ENCODE data around the gene PLXNA2.
A peak's percentile ranks its signal among the peaks of the same experiment; 100 is the strongest.

Gene PLXNA2

DNA sequence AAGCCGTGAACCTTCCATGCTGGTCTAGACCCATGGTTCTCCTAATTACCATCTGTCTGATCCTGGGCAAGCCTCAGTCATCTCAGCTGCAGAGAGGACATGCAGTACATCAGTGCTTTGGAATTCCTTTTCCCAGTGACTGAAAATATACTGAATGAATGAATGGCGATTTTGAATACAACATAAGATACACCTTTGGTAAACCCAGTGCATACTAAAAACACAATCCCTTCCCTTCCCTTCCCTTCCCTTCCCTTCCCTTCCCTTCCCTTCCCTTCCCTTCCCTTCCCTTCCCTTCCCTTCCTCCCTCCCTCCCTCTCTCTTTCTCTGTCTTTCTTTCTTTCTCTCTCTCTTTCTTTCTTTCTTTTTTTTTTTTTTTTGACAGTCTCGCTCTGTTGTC, 21.3 kb upstream of the PLXNA2 start:
- DNase-seq, result no peak

DNA sequence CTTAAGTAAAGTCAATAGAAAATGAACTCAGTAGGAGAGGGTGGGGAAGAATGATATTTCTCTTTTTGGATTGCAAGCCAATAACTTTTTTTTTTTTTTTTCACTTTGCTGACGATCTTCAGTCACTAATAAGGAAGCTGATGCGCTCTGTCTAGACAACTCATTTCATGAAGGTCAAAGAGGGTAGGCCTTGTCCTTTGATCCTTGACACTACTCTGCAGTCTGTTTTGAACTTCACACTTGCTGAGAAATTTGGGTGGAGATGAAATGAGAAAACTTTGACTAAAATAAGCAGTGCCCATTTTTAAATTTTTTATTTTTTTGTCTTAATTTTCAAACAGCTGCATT, 20.9 kb upstream of the PLXNA2 start:
- DNase-seq, result no peak

DNA sequence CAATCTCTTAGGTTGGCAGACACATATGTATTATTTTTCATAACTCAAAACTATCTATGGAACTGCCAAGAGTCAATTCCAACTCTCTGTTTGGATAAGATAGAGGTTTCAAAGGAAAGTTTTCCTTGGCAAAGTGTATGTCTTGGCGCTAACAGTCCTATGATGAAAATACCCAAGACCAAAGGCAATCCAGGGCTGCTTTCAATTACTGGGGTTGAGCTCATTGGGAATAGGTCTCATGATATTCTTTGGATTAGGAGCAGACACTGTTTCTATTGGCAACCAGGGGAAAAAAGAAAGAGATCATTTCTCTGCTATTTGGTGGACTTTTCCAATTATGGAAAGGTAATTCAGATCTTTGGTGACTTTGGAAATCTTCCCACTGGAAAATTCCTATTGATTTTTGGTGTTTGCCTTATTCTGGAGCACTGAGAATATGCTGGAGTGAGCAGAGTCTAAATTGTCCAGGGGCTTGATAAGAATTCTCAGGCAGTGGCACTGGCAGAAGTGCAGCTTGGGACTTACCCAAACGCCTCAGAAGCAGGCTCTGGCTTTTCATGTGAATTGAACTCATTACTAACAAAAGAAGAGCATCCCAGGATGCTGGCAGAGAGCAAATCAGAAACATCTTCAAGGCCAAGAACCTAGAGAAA, 20.4 kb upstream of the PLXNA2 start:
- DNase-seq, result no peak

DNA sequence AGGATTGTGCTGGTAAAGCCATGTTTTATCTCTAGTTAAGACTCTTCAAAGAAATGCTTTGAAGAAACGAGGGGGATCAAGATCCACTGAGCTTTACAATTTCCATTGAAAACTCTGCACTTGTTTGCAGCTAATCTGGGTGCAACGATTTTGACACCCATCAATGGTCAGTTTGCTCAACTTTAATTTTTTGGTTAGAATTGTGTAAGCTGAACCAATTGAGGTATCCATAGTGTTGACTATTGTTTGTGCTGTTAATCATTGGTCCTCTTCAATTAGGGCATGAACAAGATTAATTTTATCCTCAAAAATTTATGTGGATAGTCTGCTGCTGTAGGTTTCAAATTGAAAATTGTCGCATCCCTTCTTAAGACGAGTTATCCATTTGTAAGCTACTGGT, 17.7 kb upstream of the PLXNA2 start:
- no peak for DNase-seq

DNA sequence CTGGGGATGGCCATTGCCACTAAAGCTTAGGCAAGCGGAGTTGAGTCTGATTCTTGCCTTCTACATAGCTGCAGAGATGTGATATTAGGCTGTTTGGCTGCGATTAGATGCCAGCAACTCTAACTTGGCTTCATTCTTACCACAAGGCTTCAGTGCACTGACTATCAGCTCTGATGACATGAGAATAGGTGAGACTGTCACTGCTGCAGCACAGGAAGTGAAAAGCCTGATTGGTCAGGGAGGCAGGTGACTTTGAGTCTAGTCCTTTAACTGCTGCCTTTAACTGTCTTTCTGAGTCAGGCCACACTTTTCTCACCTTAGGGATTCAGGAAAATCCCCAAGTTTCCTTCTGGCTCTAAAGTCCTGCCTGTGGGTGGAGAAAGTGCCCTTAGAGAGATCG, 14.1 kb upstream of the PLXNA2 start:
- DNase-seq, result no peak

DNA sequence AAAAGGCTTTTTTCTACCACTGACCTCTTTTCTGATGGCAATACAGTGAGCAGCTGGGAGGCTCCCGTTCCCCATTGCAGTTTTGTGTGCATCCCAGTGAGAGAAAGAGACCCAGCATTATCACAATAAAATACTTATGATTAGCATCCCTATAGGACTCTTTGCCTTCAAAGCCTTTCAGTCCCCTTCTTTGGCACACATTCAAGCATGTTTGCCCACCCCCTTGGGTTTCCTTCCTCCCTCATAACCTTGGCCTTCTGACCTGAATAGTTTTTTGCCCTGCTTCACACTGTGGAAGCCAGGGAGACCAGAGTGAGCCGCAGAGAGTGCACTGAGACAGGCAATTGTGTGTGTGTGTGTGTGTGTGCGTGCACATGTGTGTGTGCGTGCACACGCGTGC, 13.2 kb upstream of the PLXNA2 start:
- DNase-seq, result no peak

DNA sequence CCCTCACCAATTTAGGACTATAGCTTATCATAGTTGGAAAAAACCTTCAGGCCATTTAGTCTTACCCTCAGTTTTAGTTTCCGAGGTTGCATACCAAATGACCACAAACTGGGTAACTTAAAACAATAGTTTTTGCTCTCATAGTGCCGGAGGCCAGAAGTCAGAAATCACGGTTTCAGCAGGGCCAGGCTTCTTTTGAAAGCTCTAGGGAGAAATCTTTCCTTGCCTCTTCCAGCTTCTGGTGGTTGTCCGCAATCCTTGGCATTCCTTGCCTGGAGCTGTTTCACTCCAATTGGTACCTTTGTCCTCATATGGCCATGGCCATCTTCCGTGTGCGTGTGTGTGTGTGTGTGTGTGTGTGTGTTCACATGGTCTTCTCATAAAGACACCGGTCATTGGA, 12.4 kb upstream of the PLXNA2 start:
- no peak for DNase-seq

DNA sequence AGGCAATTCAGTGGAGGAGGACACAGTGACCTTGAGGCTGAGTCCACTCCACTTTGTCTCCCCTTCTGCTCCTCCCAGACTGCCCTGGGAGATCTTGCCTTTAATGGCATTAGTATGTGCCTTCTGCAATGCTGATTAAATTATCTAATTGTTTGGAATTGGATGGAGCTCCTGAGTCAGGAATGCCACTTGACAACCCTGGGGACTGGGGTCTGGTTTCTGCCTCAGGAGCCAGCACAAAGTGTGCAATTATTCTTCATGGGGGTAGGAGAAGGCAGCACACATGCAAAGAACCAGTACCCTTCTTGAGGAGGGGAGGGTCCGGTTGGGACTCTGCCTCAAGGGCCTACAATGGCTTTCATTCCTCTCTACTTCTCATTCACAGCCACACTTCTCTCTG, 11.9 kb upstream of the PLXNA2 start:
- no peak for DNase-seq

DNA sequence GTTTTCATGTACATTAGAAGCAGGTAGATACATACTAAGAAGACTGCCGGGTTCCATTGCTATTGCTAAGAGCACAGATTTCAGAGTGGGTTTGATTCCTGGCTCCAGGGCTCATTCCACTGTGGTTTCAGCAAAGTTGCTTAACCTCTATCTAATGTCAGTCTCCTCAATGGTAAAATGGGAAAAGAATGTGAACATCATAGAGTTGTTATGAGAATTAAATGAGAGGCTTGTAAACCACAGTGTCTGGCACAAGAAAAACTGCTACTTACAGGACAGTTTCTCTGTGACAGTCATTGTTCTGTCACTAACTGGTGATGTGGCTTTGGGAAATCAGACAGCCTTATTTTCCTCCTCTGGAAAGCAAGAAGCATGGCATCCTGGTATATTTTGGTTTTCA, 10.7 kb upstream of the PLXNA2 start:
- no peak for DNase-seq

DNA sequence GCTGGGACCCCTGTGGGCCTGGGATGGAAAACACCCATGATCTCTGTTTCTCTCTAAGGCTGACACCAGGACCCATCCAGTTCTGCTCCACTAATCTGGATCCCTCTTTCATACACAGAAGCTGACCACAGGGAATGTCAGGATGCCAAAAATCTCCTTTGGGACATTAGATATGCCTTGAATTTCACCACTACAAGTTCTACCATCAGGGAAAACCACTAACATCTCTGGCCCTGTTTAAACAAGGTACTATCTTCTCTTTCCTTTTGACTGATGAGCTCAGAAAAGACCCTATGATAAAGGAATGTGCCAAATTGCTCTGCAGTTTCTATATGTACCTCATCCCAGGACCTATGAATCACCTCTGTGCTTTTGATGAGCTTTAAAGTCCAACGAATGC, 10.2 kb upstream of the PLXNA2 start:
- no peak for DNase-seq

DNA sequence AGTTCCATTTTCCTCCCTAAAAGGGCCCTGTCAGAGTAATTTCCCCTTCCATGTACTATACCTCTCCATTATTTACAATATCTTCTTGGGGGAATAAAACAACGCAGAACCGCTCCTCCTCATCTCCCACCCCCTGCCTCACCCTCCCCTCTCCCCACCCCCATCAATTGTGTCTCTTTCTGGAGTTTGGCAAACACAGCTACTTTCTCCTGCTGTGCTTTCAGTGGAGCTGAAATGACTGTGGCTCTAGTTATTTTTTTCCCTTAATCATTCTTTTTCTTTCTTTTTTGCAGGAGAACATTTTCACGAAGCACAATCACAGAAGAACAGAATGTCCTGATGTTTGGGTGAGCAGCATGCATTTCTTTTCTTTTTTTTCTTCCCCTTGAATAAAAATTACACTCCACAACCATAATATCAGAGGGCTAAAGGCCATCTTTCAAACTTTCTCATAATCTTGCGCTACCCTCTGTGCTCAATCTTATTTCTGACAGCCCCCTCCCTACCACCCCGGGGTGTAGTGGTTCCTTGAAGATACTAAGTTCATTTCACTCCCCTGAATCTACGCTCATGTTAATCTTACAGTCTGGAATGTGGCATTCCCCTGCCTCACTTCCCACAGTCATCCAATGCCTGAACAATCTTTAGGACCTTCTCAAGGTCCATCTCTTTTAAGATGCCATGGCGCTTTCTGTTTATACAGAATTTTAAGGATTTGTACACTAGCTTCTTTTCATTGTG, 8.8 kb upstream of the PLXNA2 start:
- no peak for DNase-seq

DNA sequence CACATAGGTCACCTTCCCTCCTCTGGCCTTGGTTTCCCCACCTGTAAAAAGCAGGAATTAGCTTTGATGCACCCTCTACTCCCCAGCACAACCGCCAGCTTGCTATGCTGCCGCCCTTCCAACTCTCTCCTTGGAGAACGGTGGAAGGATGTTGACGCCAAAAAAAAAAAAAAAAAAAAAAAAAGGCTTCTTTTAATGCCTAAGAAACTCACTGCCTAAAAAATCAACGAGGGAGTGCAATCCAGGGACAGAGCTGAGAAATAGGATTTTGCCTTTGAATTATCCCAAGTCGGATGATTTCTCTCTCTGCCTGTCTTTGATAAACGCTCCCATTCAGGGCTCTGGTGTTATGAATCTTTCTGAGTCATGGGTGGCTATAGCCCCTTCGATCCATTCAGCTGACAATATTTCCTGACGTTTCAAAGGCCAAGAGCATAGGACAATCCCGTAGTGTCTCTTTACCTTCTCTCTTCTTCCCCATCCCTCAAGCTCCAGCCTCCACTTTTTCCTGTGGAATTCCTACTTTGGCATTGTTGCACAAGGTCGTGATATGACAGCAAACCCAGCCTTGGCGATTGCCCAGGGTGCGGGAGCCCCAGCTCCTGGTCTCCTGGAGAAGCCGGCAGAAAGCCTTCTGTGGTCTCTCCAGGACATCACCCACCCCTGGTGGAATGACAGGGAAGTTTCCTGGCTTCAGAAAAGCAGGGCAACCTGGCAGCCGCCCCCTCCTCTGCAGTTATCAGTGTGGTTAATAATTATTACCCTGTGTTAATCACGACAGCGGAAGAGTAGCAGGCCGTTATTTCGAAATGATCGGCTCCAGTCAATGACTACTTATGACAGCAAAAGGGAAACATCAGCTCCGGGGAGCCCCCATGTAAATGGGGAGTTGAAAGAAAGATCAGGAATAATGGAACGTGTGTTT, 8.0 kb upstream of the PLXNA2 start:
- no peak for DNase-seq

DNA sequence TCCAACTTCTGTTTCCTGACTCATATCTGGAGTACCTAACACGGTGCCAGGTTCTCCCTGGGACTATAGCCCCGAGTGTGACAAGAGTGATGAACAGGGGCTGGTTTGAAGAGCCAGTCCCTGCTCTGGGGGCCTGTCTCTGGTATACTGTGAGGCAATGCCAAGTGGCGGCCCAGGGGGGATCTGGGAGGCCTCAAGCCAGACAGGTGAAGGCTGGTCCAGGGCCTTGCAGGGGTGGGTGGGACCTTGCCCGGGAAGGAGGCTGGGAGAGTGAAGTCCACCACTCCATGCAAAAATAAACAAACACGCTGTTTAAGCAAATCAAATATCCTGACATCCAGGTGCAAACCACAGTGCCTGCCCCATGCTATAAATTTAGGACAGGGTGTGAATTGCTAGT, 6.8 kb upstream of the PLXNA2 start:
- no peak for DNase-seq

DNA sequence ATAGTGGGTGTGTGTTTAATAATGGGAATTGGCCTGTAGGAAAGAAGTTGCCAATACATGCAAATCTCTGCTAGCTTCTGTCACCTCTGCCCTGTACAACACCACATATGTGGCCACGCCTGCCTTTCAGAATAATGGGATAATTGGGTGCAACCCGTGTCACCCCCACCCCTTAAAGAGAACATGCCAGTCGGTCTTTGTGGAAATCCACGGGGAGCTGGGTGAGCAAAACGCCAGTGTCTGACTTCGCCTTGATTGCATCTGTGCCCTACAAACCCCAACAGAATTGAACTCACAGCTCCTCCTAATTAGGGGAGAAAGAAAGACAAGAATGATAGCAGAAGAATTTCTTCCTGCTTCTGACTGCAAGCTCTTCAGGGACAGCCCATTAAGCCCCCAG, 6.4 kb upstream of the PLXNA2 start:
- no peak for DNase-seq

DNA sequence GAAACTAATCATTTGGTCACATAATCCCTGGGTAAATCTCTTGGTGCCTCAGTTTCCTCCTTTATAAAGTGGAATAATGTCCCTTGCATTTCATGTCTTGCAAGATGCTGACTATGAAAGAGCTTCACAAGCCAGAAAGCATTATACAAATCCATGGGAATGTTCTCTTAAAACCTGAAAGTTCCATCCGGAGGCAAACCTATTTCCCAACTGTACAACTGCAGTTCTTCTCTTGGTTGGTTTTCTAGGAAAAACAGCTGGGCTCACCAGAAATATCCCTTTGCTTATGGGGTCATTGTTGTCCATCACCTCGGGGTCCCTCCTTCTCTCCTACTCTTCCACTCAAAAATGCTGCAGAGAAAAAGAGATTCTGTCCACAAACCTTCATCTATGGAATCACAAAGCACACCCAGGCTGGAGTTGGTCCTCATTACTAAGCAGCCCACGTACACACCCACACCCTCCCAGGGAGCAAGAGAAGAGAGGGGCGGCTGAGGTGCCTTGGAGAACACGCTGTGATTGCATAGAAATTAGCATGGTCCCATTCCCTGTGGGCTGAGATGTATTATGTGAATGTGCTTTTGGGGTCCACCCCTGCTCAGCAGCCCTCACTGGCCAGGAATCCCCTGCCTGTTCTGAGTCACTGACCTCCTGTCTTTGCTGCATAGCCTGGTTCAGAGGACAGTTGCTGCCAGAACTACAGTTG, 5.0 kb upstream of the PLXNA2 start:
- no peak for DNase-seq

DNA sequence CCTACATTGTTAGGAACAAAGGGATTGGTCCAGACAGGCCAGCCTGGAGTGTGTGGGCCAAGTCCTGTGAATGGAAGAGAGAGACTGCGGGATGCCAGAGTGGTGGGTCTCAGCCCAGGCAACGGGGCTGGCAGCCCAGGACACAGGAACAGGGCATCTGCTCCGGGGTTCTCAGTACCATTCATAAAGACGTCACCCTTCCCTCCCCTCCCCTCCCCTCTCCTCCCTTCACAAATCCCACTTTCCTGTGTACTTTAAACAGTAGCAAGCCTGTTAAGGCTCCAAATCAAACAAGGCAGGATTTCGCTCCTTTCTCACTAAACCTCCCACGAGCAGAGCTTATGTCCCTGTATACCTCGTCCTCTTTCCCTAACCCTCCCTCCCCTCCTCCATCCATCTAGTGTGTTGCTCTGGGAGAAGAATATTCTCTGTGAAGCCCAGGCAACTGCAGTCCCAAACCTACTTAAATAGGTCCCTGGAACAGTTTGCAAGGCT, 4.2 kb upstream of the PLXNA2 start:
- no peak for DNase-seq

DNA sequence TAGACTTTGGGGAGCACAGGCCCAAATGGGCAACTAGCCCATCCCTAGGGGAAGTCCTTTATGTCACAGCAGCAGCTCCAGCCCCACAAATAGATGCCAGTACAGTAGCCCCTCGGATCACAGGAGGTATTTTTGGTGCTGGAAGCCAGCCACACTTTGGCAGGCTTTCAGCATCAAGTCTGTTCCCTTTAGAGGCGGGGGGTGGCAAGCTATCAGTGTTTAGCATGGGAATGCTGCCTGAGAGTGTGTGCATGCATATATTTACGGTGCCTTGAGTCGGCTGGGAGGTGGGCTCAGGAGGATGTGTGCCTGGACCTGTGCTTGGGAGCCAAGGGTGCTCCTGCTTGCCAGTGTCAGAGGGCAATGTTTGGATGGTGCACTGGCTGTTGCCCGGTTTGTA, 3.5 kb upstream of the PLXNA2 start:
- DNase-seq, result no peak

DNA sequence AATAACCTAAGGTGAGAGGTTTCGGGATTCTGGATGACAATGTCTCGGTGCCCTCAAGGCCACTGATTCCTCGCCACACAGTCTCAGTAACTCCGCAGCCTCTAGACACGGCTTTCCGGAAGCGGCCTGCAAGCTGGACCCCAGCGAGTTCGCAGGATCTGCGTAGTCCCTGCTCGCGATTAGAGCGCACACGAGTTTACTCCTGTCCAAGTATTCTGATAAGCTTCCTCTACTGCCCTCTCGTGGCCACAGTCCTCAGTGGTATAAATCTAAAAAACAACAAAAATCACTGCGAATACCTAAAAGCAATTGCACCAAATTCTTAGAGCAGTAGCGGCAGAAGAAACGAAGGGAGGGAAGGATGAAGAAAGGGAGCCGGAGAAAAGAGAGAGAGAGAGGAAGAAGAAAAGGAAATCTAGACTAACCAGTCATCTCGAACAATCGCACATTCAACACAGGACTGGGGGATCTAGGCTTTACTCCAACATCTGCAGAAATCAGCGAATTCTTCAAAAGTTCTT, 1.1 kb upstream of the PLXNA2 start:
- DNase-seq, result peak; percentile 89

DNA sequence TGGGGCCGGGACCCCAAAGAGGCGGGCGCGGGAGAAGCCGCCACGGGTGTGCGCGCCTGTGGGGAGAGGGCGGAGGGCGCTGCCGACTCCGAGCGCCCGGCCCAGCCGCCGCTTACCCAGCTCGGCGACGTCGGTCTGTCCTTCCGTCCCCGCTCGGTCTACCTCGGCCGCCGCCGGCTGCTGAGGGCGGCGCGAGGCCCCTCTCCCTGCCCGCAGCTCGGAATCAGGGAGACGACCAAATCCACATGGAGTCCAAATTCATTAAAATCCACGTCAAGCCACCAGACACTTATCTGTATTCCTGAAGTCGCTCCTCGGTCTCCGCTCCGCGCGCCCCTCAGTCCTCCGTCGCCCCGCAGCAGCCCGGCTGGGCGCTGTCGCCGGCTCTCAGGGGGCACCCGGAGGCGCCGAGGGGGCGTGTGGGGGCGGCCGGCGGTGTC, 637 bp downstream of the PLXNA2 start:
- no peak for DNase-seq

DNA sequence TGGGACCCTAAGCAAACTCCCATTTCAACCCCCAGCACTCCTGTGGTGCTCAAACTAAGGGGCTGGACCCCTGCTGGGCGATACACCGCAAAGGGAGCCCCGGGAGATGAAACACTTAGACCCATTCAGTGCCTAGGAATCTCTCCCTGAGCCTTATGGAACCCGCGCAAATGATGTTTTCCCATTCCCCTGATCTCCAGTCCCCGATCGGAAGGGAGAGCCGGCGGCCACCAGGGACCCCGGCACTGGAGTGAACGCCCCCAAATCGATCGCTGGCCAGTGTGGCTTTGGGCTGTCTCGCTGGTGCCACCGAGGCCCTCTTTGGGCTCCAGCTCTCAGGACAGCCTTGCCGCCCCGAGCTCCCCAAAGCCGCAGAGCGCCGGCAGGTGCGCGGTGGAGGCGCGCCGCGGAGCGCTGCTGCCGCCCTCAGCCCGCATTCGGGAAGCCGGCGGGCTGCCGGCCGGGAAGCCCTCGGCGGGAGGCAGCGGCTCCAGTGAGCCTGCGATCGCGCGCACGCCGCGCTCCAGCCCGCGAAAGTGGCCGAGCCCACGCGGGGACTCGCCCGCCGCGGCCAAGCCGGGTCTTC, 1.1 kb downstream of the PLXNA2 start:
- DNase-seq, result peak; percentile 59

DNA sequence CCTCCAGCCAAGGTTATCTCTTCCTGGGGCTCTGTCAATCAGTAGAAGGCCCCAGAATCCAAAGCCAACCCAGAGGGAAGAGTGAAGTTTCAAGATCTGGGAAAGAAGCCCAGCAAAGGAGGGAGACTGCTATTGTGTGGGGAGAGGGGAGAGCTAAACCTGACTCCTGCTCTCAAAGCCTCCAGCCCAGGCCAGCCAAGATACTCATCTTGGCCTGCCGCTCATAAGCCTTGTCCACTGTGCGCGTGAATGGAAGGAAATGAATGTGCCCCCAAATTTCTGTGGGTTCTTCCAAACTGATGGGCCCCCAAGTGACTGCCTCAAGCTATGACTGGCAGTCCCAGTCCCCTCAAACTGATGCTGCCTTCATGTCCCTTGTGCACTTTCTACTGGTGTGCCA, 2.0 kb downstream of the PLXNA2 start:
- DNase-seq, result no peak

DNA sequence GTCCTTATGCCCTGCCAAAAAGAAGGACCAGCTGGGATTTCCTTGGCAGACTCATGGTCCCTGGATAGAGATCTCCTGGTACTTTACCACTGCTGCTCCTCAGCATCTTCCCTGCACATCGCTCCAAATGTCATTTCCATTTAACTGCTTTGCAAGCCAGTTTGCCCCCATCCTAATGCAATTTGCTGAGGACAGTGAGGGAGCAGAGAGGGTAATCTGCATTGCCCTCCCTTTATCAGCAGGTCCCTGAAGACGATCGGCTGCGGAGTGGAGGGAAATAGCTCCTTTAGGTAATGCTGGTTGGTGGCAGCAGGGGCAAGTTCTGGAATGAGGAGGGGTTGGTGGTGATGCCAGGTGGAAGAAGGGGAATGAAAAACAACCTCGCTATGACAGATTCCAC, 2.7 kb downstream of the PLXNA2 start:
- no peak for DNase-seq

All from right hindlimb (tissue), 1 donor.